Astrocyte (in vitro differentiated cells and primary cell): ENCODE measurements around the gene MAMLD1.

Experiments used
- CTCF ChIP-seq: IDR thresholded peaks from 2 replicates; pipeline ENCODE4 v1.5.1; 2011; ENCODE audit warnings: low read depth, mild to moderate bottlenecking, inconsistent platforms, low read length, moderate library complexity; ENCODE audit not compliant: insufficient read depth
- EZH2 ChIP-seq: IDR thresholded peaks from 2 replicates; pipeline ENCODE4 v1.6.1; 2012; ENCODE audit warnings: mild to moderate bottlenecking, low read length, inconsistent platforms; ENCODE audit not compliant: insufficient read depth

GRCh38 chrX:150477371-150477770 lies 114.3 kb downstream of the MAMLD1 start:
- TF ChIP-seq CTCF (no peak), EZH2 (no peak)
